HepG2 (cell line): ENCODE data around the gene MCTS1. TPM values are rescaled to one million over a fixed set of nuclear protein-coding genes. Genes with fewer than 3 reads are reported as not detected.

ENCODE experiments used
- ATAC-seq: fragments of 200-7000 bp; cut with Tn5 transposase; 3 replicates; pipeline ENCODE4 v1.9.1; 2020; ENCODE audit warnings: mild to moderate bottlenecking, moderate library complexity
- BruUV-seq: library from RNA; stranded (reverse); fragments of 400-500 nt; replicated peaks from 2 replicates; lab custom pipeline; 2021; lab: Mats Ljungman, UMichigan
- CTCF ChIA-PET: fragments of 300-600 bp; formaldehyde crosslinking; extraction: SDS; loops from one replicate; lab custom pipeline; 2021; ENCODE audit warnings: low total read pairs, inconsistent platforms, low intra/inter-chr PET ratio; lab: Yijun Ruan, JAX
- POLR2A ChIA-PET: fragments of 350-600 bp; sonication (Branson Sonifier 250); formaldehyde crosslinking; loops from one replicate; lab custom pipeline; 2020; ENCODE audit warnings: antibody characterized with exemption, inconsistent platforms; lab: Yijun Ruan, JAX
- DNase-seq: peaks from one replicate; pipeline ENCODE4 v3.0.0-alpha.2; 2015; ENCODE audit warnings: low spot score
- FAIRE-seq: peaks from 3 replicates; lab custom pipeline; 2011; peaks lifted over from hg19 to GRCh38; lab: Jason Lieb, UNC
- H2AFZ ChIP-seq: one replicate; pipeline ENCODE4 v1.6.1; 2011; ENCODE audit warnings: low read length, inconsistent platforms
- H3K27ac ChIP-seq: fragments of 300-600 bp; 3 replicates; pipeline ENCODE4 v1.8.0; 2011; ENCODE audit warnings: mixed run types, mild to moderate bottlenecking, mixed read lengths, low read length, inconsistent platforms; ENCODE audit not compliant: insufficient read depth; ENCODE audit errors: extremely low read length
- H3K27me3 ChIP-seq, 2 experiments: fragments of 200-600 bp in 1 of 2; 2 replicates in 1 of 2; 3 replicates in 1 of 2; pipeline versions ENCODE4 v1.6.0 to v1.8.0; 2011; ENCODE audit warnings: low read length in 2 of 2, mild to moderate bottlenecking in 2 of 2, moderate library complexity in 2 of 2, inconsistent platforms in 1 of 2; ENCODE audit not compliant: insufficient read depth in 2 of 2, control insufficient read depth in 1 of 2
- H3K36me3 ChIP-seq, 2 experiments: fragments of 200-600 bp in 1 of 2; replicated peaks in 1 of 2; 2 replicates in 1 of 2; 3 replicates in 1 of 2; pipeline versions ENCODE4 v1.5.1 to v1.8.0; 2011; ENCODE audit warnings: low read length in 2 of 2, inconsistent platforms in 1 of 2; ENCODE audit not compliant: insufficient read depth in 2 of 2, control insufficient read depth in 1 of 2
- H3K4me1 ChIP-seq: 2 replicates; pipeline ENCODE4 v1.5.1; 2012; ENCODE audit warnings: low read length, inconsistent platforms; ENCODE audit not compliant: insufficient read depth
- H3K4me2 ChIP-seq: 2 replicates; pipeline ENCODE4 v1.6.0; 2011; ENCODE audit warnings: low read depth, low read length, inconsistent platforms
- H3K4me3 ChIP-seq, 3 experiments: fragments of 200-600 bp in 1 of 3; sonication (generic), shearing (Covaris generic) in 1 of 3; replicated peaks in 1 of 3; 2 replicates each; pipeline ENCODE4 v1.5.1; 2011 to 2016; ENCODE audit warnings: low read length in 3 of 3, inconsistent platforms in 2 of 3, low read depth in 2 of 3, mild to moderate bottlenecking in 2 of 3, control low read depth in 1 of 3, mixed read lengths in 1 of 3; ENCODE audit not compliant: insufficient read depth in 1 of 3
- H3K79me2 ChIP-seq: one replicate; pipeline ENCODE4 v1.6.1; 2011; ENCODE audit warnings: low read length, inconsistent platforms; ENCODE audit not compliant: insufficient read depth
- H3K9ac ChIP-seq: 2 replicates; pipeline ENCODE4 v1.6.0; 2011; ENCODE audit warnings: mild to moderate bottlenecking, low read depth, low read length, inconsistent platforms; ENCODE audit not compliant: insufficient read depth
- H3K9me3 ChIP-seq: 2 replicates; pipeline ENCODE4 v1.5.1; 2012; ENCODE audit warnings: mild to moderate bottlenecking, low read length
- H4K20me1 ChIP-seq: 2 replicates; pipeline ENCODE4 v1.6.0; 2011; ENCODE audit warnings: inconsistent platforms, mild to moderate bottlenecking, low read length, moderate library complexity; ENCODE audit not compliant: insufficient read depth
- ARHGAP35 ChIP-seq: sonication (generic); formaldehyde crosslinking; IDR thresholded peaks from 2 replicates; pipeline ENCODE4 v1.9.0; 2022; ENCODE audit warnings: mild to moderate bottlenecking, inconsistent platforms, moderate library complexity, missing genetic modification reagents, borderline replicate concordance
- ATM ChIP-seq: fragments of 450-650 bp; IDR thresholded peaks from 2 replicates; pipeline ENCODE4 v1.7.1; 2017; ENCODE audit warnings: mild to moderate bottlenecking, borderline replicate concordance
- BHLHE40 ChIP-seq: IDR thresholded peaks from 2 replicates; pipeline ENCODE4 v1.6.1; 2011; ENCODE audit warnings: low read length, improper control_type of control experiment
- FOXK1 ChIP-seq: sonication (generic); formaldehyde crosslinking; IDR thresholded peaks from 2 replicates; pipeline ENCODE4 v1.4.0; 2020; ENCODE audit warnings: low read depth, missing genetic modification reagents, borderline replicate concordance
- HNF4G ChIP-seq, 2 experiments: sonication (generic) in 1 of 2; formaldehyde crosslinking in 1 of 2; IDR thresholded peaks; 2 replicates each; pipeline versions ENCODE4 v1.4.0 to v1.6.1; 2011 to 2020; ENCODE audit warnings: borderline replicate concordance in 2 of 2, low read depth in 2 of 2, mild to moderate bottlenecking in 2 of 2, low read length in 1 of 2, missing genetic modification reagents in 1 of 2, moderate library complexity in 1 of 2
- NFE2 ChIP-seq: sonication (generic); formaldehyde crosslinking; IDR thresholded peaks from 2 replicates; pipeline ENCODE4 v1.4.0; 2020; ENCODE audit warnings: missing genetic modification reagents
- PHF20 ChIP-seq: sonication (generic); formaldehyde crosslinking; IDR thresholded peaks from 2 replicates; pipeline ENCODE4 v1.5.0; 2020; ENCODE audit warnings: mild to moderate bottlenecking, missing genetic modification reagents
- SATB2 ChIP-seq: sonication (generic); formaldehyde crosslinking; IDR thresholded peaks from 2 replicates; pipeline ENCODE4 v1.5.0; 2020; ENCODE audit warnings: missing genetic modification reagents
- SMARCE1 ChIP-seq: fragments of 450-650 bp; IDR thresholded peaks from 2 replicates; pipeline ENCODE4 v1.6.1; 2017; ENCODE audit warnings: borderline replicate concordance
- SMYD3 ChIP-seq: sonication (generic); formaldehyde crosslinking; IDR thresholded peaks from 2 replicates; pipeline ENCODE4 v1.8.1; 2023; ENCODE audit warnings: mild to moderate bottlenecking, missing genetic modification reagents
- SYNCRIP ChIP-seq: fragments of 200-400 bp; formaldehyde crosslinking; IDR thresholded peaks from 2 replicates; pipeline ENCODE4 v1.6.1; 2018; ENCODE audit warnings: mild to moderate bottlenecking, low read depth, low read length; ENCODE audit not compliant: insufficient read depth
- TCF12 ChIP-seq, 2 experiments: fragments of 450-650 bp in 1 of 2; sonication (generic) in 1 of 2; formaldehyde crosslinking in 1 of 2; IDR thresholded peaks; 2 replicates each; pipeline versions ENCODE4 v1.6.1 to v1.8.0; 2017 to 2022; ENCODE audit warnings: antibody characterized with exemption in 1 of 2, mild to moderate bottlenecking in 1 of 2, missing genetic modification reagents in 1 of 2, moderate library complexity in 1 of 2
- ZBTB38 ChIP-seq: sonication (generic); formaldehyde crosslinking; IDR thresholded peaks from 2 replicates; pipeline ENCODE4 v1.5.1; 2020; ENCODE audit warnings: mild to moderate bottlenecking, missing genetic modification reagents
- ZNF207 ChIP-seq: fragments of 450-650 bp; IDR thresholded peaks from 2 replicates; pipeline ENCODE4 v1.6.1; 2016; ENCODE audit warnings: antibody characterized with exemption, borderline replicate concordance
- ZNF274 ChIP-seq: sonication (generic); formaldehyde crosslinking; IDR thresholded peaks from 2 replicates; pipeline ENCODE4 v1.5.1; 2020; ENCODE audit warnings: mild to moderate bottlenecking, missing genetic modification reagents
- ZNF652 ChIP-seq: IDR thresholded peaks from 2 replicates; pipeline ENCODE4 v1.6.1; 2016; ENCODE audit warnings: low read depth, borderline replicate concordance
- WGBS: methylation state at CpG from one replicate; pipeline ENCODE4 v1.1.6; 2017; ENCODE audit warnings: low lambda C conversion rate; 5-methylcytosine and 5-hydroxymethylcytosine counted together
- in situ Hi-C: cut with HindIII; loops from 2 replicates; pipeline ENCODE4 v1.10.0; 2017; ENCODE audit warnings: low pct_unique_long_range_greater_than_20kb; ENCODE audit not compliant: extremely low pct_ligation_motif_present
- intact Hi-C: fragments of 100-400 bp; cut with micrococcal nuclease; formaldehyde crosslinking; loops from one replicate; pipeline ENCODE4 v1.10.0; 2022; ENCODE audit not compliant: unreplicated experiment
- polyA plus RNA-seq, 8 experiments: library from polyadenylated mRNA; depleted of rRNA in 3 of 8; stranded (reverse) in 7 of 8; unstranded in 1 of 8; fragments of >200 nt; fragmentation: Illumina TruSeq in 4 of 8; extraction: Trizol in 4 of 8; gene quantifications; 2 replicates each; pipeline versions ENCODE4 v1.2.1 to v1.2.3, GENCODE V29; 2011 to 2016; ENCODE audit warnings: low read depth in 4 of 8, missing spikeins in 1 of 8, mixed read lengths in 1 of 8; ENCODE audit not compliant: insufficient read depth in 1 of 8
- total RNA-seq, 5 experiments: library from RNA; depleted of rRNA; stranded (reverse); fragments of >200 nt; fragmentation: Illumina TruSeq; extraction: Trizol; gene quantifications; 2 replicates each; pipeline ENCODE4 v1.2.3, GENCODE V29; 2016; ENCODE audit warnings: low read depth in 1 of 5
- TF ChIP-seq, protein P1 (sequence below): sonication (generic); formaldehyde crosslinking; IDR thresholded peaks from 2 replicates; pipeline ENCODE4 v1.5.1; 2020; ENCODE audit warnings: missing genetic modification reagents, mild to moderate bottlenecking, borderline replicate concordance
- TF ChIP-seq, protein P2 (sequence below): sonication (generic); formaldehyde crosslinking; IDR thresholded peaks from 2 replicates; pipeline ENCODE4 v1.4.0; 2020; ENCODE audit warnings: missing genetic modification reagents, borderline replicate concordance

Gene MCTS1
- total and polyA plus RNA-seq, 2 of the 13 experiments (the other 11 are each of a cell fraction or from before 2014, with no cell fraction given): 30.1 to 59.0 TPM

DNA sequence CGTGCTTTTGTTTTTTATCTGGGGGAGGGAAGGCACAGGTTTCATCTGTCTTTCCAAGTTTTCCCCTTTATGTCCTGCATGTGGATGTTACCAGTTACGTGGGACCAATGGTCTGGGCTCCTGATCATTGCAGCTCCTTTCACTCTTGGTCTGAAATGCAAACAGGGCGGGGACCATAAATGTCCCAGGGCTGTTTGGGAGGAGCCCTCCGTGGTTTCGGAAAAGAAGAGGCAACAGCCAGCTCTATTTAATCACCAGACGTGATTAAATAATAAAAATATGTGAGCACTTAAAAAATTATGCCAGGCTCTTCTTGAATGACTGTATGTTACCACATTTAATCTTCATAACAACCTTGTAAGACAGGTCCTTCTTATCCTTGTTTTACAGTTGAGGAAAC lies 56.7 kb downstream of the MCTS1 start:
- Histone ChIP-seq H3K9ac (no peak overlapping the region), H3K36me3 (no peaks in the 10 kb centered on the region), H3K27ac (no peak overlapping the region), H3K9me3 (no peaks in the 10 kb centered on the region), H3K4me2 (no peak overlapping the region), H2AFZ (no peak overlapping the region), H3K27me3 (no peaks in the 10 kb centered on the region), H4K20me1 (no peaks in the 10 kb centered on the region), H3K4me1 (no peaks in the 10 kb centered on the region), H3K4me3 (no peak overlapping the region), H3K79me2 (no peaks in the 10 kb centered on the region)
- no peak for ATAC-seq
- CTCF ChIA-PET: no interaction called here
- DNase-seq: no peak
- in situ Hi-C loops: loop anchor here (10.0 kb wide), 1 partner anchor 146 kb away; no protein-coding TSS in a partner anchor
- TF ChIP-seq FOXK1 (CRISPR knock-in tag) (no peak), PHF20 (no peak), SATB2 (CRISPR knock-in tag) (no peak), HNF4G (IDR thresholded peaks at IDR 0.05; ENCODE audit: borderline replicate concordance, low read depth, low read length) (no peak), HNF4G (CRISPR knock-in tag; IDR thresholded peaks at IDR 0.05; ENCODE audit: borderline replicate concordance, low read depth) (no peak), BHLHE40 (no peak), TCF12 (IDR thresholded peaks at IDR 0.05) (no peak), TCF12 (CRISPR knock-in tag; IDR thresholded peaks at IDR 0.05) (no peak), ARHGAP35 (CRISPR knock-in tag) (no peak), NFE2 (no peak), ZNF207 (no peak), ATM (no peak), ZNF652 (CRISPR knock-in tag) (no peak), SMYD3 (CRISPR knock-in tag) (no peak), ZNF274 (no peak), SMARCE1 (no peak), ZBTB38 (CRISPR knock-in tag) (no peak), SYNCRIP (no peak)
- TF ChIP-seq, protein P1, sequence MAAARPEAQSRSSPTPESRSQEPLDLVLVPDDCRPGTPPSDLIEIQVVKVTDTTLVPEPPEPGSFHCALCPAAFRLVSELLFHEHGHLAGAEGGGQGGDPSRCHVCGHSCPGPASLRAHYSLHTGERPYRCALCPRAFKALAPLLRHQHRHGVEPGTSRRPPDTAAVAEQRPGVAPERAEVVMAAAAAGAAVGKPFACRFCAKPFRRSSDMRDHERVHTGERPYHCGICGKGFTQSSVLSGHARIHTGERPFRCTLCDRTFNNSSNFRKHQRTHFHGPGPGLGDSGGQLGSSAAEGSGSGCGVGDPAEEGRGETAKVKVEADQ (CRISPR knock-in tag): no peak
- TF ChIP-seq, protein P2, sequence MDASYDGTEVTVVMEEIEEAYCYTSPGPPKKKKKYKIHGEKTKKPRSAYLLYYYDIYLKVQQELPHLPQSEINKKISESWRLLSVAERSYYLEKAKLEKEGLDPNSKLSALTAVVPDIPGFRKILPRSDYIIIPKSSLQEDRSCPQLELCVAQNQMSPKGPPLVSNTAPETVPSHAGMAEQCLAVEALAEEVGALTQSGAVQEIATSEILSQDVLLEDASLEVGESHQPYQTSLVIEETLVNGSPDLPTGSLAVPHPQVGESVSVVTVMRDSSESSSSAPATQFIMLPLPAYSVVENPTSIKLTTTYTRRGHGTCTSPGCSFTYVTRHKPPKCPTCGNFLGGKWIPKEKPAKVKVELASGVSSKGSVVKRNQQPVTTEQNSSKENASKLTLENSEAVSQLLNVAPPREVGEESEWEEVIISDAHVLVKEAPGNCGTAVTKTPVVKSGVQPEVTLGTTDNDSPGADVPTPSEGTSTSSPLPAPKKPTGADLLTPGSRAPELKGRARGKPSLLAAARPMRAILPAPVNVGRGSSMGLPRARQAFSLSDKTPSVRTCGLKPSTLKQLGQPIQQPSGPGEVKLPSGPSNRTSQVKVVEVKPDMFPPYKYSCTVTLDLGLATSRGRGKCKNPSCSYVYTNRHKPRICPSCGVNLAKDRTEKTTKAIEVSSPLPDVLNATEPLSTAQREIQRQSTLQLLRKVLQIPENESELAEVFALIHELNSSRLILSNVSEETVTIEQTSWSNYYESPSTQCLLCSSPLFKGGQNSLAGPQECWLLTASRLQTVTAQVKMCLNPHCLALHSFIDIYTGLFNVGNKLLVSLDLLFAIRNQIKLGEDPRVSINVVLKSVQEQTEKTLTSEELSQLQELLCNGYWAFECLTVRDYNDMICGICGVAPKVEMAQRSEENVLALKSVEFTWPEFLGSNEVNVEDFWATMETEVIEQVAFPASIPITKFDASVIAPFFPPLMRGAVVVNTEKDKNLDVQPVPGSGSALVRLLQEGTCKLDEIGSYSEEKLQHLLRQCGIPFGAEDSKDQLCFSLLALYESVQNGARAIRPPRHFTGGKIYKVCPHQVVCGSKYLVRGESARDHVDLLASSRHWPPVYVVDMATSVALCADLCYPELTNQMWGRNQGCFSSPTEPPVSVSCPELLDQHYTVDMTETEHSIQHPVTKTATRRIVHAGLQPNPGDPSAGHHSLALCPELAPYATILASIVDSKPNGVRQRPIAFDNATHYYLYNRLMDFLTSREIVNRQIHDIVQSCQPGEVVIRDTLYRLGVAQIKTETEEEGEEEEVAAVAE (CRISPR knock-in tag): no peak
- BruUV-seq: no TSS peak
- 54% methylated on average over 6 of the region's 6 CpGs for WGBS
- intact Hi-C loops: no loop called here
- POLR2A ChIA-PET: no interaction called here
- FAIRE-seq: no peak
